SU-DHL-6 (cell line): Measurements from ENCODE around the gene RARG.

Experiments
- H2AFZ ChIP-seq: fragments of 200-600 bp; sonication (generic); 2 replicates; pipeline ENCODE4 v1.6.1; 2014; ENCODE audit warnings: low read depth, mild to moderate bottlenecking, moderate library complexity, mixed read lengths, antibody characterized with exemption, low read length; ENCODE audit not compliant: severe bottlenecking
- H3F3A ChIP-seq: fragments of 200-600 bp; shearing (Covaris generic); 2 replicates; pipeline ENCODE4 v1.6.0; 2016; ENCODE audit warnings: antibody characterized with exemption, mild to moderate bottlenecking; ENCODE audit not compliant: insufficient read depth
- H3K27ac ChIP-seq: fragments of 200-600 bp; sonication (generic); 2 replicates; pipeline ENCODE4 v1.5.1; 2016; ENCODE audit warnings: low read depth, mild to moderate bottlenecking, low read length, moderate library complexity, mixed read lengths
- H3K27me3 ChIP-seq: fragments of 200-600 bp; sonication (generic), shearing (Covaris generic); 2 replicates; pipeline ENCODE4 v1.6.0; 2014; ENCODE audit warnings: mild to moderate bottlenecking, low read length
- H3K36me3 ChIP-seq: fragments of 200-600 bp; sonication (generic); 2 replicates; pipeline ENCODE4 v1.6.1; 2014; ENCODE audit warnings: mild to moderate bottlenecking, low read length, mixed read lengths
- H3K4me2 ChIP-seq: fragments of 300-600, 200-600 bp; shearing (Covaris generic), sonication (generic); 2 replicates; pipeline ENCODE4 v1.6.0; 2014; ENCODE audit warnings: low read length, low read depth, mild to moderate bottlenecking; ENCODE audit not compliant: poor library complexity, severe bottlenecking
- H3K4me3 ChIP-seq: fragments of 200-600 bp; sonication (generic); 2 replicates; pipeline ENCODE4 v1.5.1; 2014; ENCODE audit warnings: antibody characterized with exemption, low read length, mild to moderate bottlenecking, mixed read lengths; ENCODE audit not compliant: insufficient read depth, poor library complexity, severe bottlenecking
- H3K79me2 ChIP-seq: fragments of 200-600 bp; sonication (generic); 2 replicates; pipeline ENCODE4 v1.6.1; 2014; ENCODE audit warnings: mild to moderate bottlenecking, low read length, moderate library complexity; ENCODE audit not compliant: insufficient read depth
- H3K9ac ChIP-seq: fragments of 200-600 bp; sonication (generic); 2 replicates; pipeline ENCODE4 v1.7.0; 2014; ENCODE audit warnings: mild to moderate bottlenecking, low read length
- H3K9me2 ChIP-seq: fragments of 200-600 bp; sonication (generic); replicated peaks from 2 replicates; pipeline ENCODE4 v1.6.1; 2014; ENCODE audit warnings: low read length; ENCODE audit not compliant: insufficient read depth
- H3K9me3 ChIP-seq: fragments of 200-600 bp; sonication (generic); 2 replicates; pipeline ENCODE4 v1.6.1; 2014; ENCODE audit warnings: low read length, mixed read lengths; ENCODE audit not compliant: insufficient read depth
- H4K20me1 ChIP-seq: fragments of 200-600 bp; sonication (generic); 2 replicates; pipeline ENCODE4 v1.6.1; 2014; ENCODE audit warnings: low read depth, mild to moderate bottlenecking, antibody characterized with exemption, low read length, moderate library complexity, mixed read lengths
- CTCF ChIP-seq: fragments of 200-600 bp; sonication (generic); IDR thresholded peaks from one replicate; pipeline ENCODE4 v1.5.1; 2017; ENCODE audit warnings: antibody characterized with exemption, mild to moderate bottlenecking, low read length, moderate library complexity; ENCODE audit not compliant: insufficient read depth, poor library complexity, severe bottlenecking
- EZH2phosphoT487 ChIP-seq: fragments of 200-600 bp; sonication (generic), shearing (Covaris generic); conservative IDR thresholded peaks from 2 replicates; pipeline ENCODE4 v1.6.1; 2018; ENCODE audit warnings: mild to moderate bottlenecking, antibody characterized with exemption, low read length, moderate library complexity, mixed read lengths

Gene RARG

GRCh38 chr12:53212931-53213330, 19.1 kb downstream of the RARG start:
- Histone ChIP-seq H3K27me3 (no peaks in the 10 kb centered on the region), H3K4me3 (no peak overlapping the region), H3K36me3 (no peaks in the 10 kb centered on the region), H3K4me2 (no peak overlapping the region), H3K9me3 (no peaks in the 10 kb centered on the region), H4K20me1 (no peaks in the 10 kb centered on the region), H3K27ac (no peak overlapping the region), H3K9ac (no peak overlapping the region), H3K9me2 (no peaks in the 10 kb centered on the region), H3F3A (peaks cover 13% of the 10 kb centered on the region; the same call in 1 of the 2 replicates), H2AFZ (no peak overlapping the region), H3K79me2 (no peaks in the 10 kb centered on the region)
- TF ChIP-seq EZH2phosphoT487 (no peak), CTCF (no peak)

- H3K9me3 ChIP-seq: no peaks in the 10 kb centered on the region
- peaks cover 15% of the 10 kb centered on the region; the same call in 1 of the 2 replicates for H3F3A ChIP-seq
- H3K27me3 ChIP-seq: no peaks in the 10 kb centered on the region
- no peaks in the 10 kb centered on the region for H3K9me2 ChIP-seq
- no peak overlapping the region for H3K4me2 ChIP-seq
- no peak overlapping the region for H3K9ac ChIP-seq
- H3K79me2 ChIP-seq: peaks cover 3% of the 10 kb centered on the region
- no peak overlapping the region for H3K4me3 ChIP-seq
- H4K20me1 ChIP-seq: no peaks in the 10 kb centered on the region
- peak; percentile 71 for TF ChIP-seq CTCF
- no peak for TF ChIP-seq EZH2phosphoT487
- H3K36me3 ChIP-seq: no peaks in the 10 kb centered on the region
- no peak overlapping the region for H3K27ac ChIP-seq
- no peak overlapping the region for H2AFZ ChIP-seq
These were observed 20.3 kb downstream of the RARG start for GRCh38 chr12:53211476-53212381.

GRCh38 chr12:53210843-53211242, 21.2 kb downstream of the RARG start:
- TF ChIP-seq EZH2phosphoT487: no peak
- TF ChIP-seq CTCF: no peak
- no peak overlapping the region for H2AFZ ChIP-seq
- H3F3A ChIP-seq: peaks cover 23% of the 10 kb centered on the region
- H3K4me2 ChIP-seq: no peak overlapping the region
- H3K9ac ChIP-seq: no peak overlapping the region
- no peaks in the 10 kb centered on the region for H3K9me3 ChIP-seq
- no peaks in the 10 kb centered on the region for H4K20me1 ChIP-seq
- H3K79me2 ChIP-seq: peaks cover 11% of the 10 kb centered on the region
- no peak overlapping the region for H3K27ac ChIP-seq
- H3K9me2 ChIP-seq: no peaks in the 10 kb centered on the region
- H3K4me3 ChIP-seq: no peak overlapping the region
- H3K36me3 ChIP-seq: no peaks in the 10 kb centered on the region
- H3K27me3 ChIP-seq: no peaks in the 10 kb centered on the region
